Suprapubic skin (tissue), 4 donors: ENCODE results near the gene USP7.

ENCODE experiments used
- POLR2A ChIP-seq, 2 donors: fragments of 450-650 bp; IDR thresholded peaks; one replicate each; pipeline ENCODE4 v1.6.1; 2017; ENCODE audit warnings: antibody characterized with exemption in 2 of 2, mild to moderate bottlenecking in 2 of 2, moderate library complexity in 2 of 2
- POLR2AphosphoS5 ChIP-seq, 3 donors: sonication (generic); formaldehyde crosslinking; IDR thresholded peaks; one replicate each; pipeline ENCODE4 v1.6.1; 2017; ENCODE audit warnings: antibody characterized with exemption in 3 of 3
- TF ChIP-seq, protein P1 (sequence below), 2 donors: fragments of 200-600 bp in 1 of 2; fragments of 450-650 bp in 1 of 2; sonication (generic) in 1 of 2; IDR thresholded peaks; one replicate each; pipeline ENCODE4 v1.5.1; 2016 to 2019; ENCODE audit warnings: antibody characterized with exemption in 2 of 2, mild to moderate bottlenecking in 1 of 2, moderate library complexity in 1 of 2

DNA sequence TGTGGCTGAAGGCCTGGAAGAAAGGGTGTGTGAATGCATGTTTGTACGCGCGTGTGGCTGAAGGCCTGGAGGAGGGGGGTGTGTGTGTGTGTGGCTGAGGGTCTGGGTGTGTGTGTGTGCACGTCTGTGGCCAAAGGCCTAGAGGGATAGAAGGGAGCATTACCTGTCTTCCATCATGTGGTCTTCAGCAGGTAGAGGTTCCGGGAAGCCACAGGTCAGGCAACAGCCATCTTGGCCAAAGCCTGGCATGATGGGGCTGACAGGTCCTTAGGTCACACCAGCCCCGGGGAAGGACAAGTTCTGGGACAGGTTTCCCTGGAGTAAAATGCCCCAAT, 76.3 kb downstream of the USP7 start:
- TF ChIP-seq, protein P1, sequence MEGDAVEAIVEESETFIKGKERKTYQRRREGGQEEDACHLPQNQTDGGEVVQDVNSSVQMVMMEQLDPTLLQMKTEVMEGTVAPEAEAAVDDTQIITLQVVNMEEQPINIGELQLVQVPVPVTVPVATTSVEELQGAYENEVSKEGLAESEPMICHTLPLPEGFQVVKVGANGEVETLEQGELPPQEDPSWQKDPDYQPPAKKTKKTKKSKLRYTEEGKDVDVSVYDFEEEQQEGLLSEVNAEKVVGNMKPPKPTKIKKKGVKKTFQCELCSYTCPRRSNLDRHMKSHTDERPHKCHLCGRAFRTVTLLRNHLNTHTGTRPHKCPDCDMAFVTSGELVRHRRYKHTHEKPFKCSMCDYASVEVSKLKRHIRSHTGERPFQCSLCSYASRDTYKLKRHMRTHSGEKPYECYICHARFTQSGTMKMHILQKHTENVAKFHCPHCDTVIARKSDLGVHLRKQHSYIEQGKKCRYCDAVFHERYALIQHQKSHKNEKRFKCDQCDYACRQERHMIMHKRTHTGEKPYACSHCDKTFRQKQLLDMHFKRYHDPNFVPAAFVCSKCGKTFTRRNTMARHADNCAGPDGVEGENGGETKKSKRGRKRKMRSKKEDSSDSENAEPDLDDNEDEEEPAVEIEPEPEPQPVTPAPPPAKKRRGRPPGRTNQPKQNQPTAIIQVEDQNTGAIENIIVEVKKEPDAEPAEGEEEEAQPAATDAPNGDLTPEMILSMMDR (IDR thresholded peaks at IDR 0.05): no peak
- TF ChIP-seq POLR2A (IDR thresholded peaks at IDR 0.05) (no peak), POLR2AphosphoS5 (IDR thresholded peaks at IDR 0.05) (no peak)
